Astrocyte (in vitro differentiated cells and primary cell): ENCODE measurements around the gene KDSR. TPM values are rescaled to one million over a fixed set of nuclear protein-coding genes. Genes with fewer than 3 reads are reported as not detected.

Experiments used
- DNase-seq: peaks from one replicate; pipeline ENCODE4 v3.0.0-alpha.2; 2010; ENCODE audit warnings: low read depth
- FAIRE-seq: peaks from 2 replicates; lab custom pipeline; 2011; peaks lifted over from hg19 to GRCh38; lab: Jason Lieb, UNC
- H2AFZ ChIP-seq: 2 replicates; pipeline ENCODE4 v1.6.0; 2012; ENCODE audit warnings: low read depth, low read length, inconsistent platforms
- H3K27ac ChIP-seq: 2 replicates; pipeline ENCODE4 v1.5.1; 2011; ENCODE audit warnings: low read depth, low read length, inconsistent platforms
- H3K27me3 ChIP-seq: 2 replicates; pipeline ENCODE4 v1.6.0; 2011; ENCODE audit warnings: low read length, inconsistent platforms; ENCODE audit not compliant: insufficient read depth
- H3K36me3 ChIP-seq: 2 replicates; pipeline ENCODE4 v1.5.1; 2011; ENCODE audit warnings: low read length, inconsistent platforms; ENCODE audit not compliant: insufficient read depth
- H3K4me1 ChIP-seq: 2 replicates; pipeline ENCODE4 v1.5.1; 2011; ENCODE audit warnings: low read length, inconsistent platforms; ENCODE audit not compliant: insufficient read depth
- H3K4me2 ChIP-seq: 2 replicates; pipeline ENCODE4 v1.6.0; 2012; ENCODE audit warnings: low read length, inconsistent platforms
- H3K4me3 ChIP-seq: 2 replicates; pipeline ENCODE4 v1.5.1; 2011; ENCODE audit warnings: low read depth, mild to moderate bottlenecking, low read length, inconsistent platforms; ENCODE audit not compliant: insufficient read depth
- H3K79me2 ChIP-seq: 2 replicates; pipeline ENCODE4 v1.6.0; 2012; ENCODE audit warnings: mild to moderate bottlenecking, low read length, inconsistent platforms; ENCODE audit not compliant: insufficient read depth
- H3K9ac ChIP-seq: 2 replicates; pipeline ENCODE4 v1.6.0; 2012; ENCODE audit warnings: mild to moderate bottlenecking, low read length, inconsistent platforms
- H3K9me3 ChIP-seq: 2 replicates; pipeline ENCODE4 v1.5.1; 2012; ENCODE audit warnings: low read depth, mild to moderate bottlenecking, low read length, inconsistent platforms; ENCODE audit not compliant: insufficient read depth
- H4K20me1 ChIP-seq: 2 replicates; pipeline ENCODE4 v1.6.0; 2012; ENCODE audit warnings: low read length, inconsistent platforms; ENCODE audit not compliant: insufficient read depth
- H3K27ac Mint-ChIP-seq: one replicate; pipeline ENCODE4 v1.8.0; 2021; ENCODE audit warnings: mild to moderate bottlenecking, mixed read lengths; ENCODE audit not compliant: unreplicated experiment
- H3K27me3 Mint-ChIP-seq: one replicate; pipeline ENCODE4 v1.8.0; 2021; ENCODE audit warnings: low read depth, mixed read lengths; ENCODE audit not compliant: unreplicated experiment
- H3K36me3 Mint-ChIP-seq: one replicate; pipeline ENCODE4 v1.8.0; 2021; ENCODE audit warnings: low read depth, mixed read lengths; ENCODE audit not compliant: unreplicated experiment
- H3K4me1 Mint-ChIP-seq: one replicate; pipeline ENCODE4 v1.8.0; 2021; ENCODE audit warnings: low read depth, mixed read lengths; ENCODE audit not compliant: unreplicated experiment
- H3K4me3 Mint-ChIP-seq: one replicate; pipeline ENCODE4 v1.8.0; 2021; ENCODE audit warnings: mild to moderate bottlenecking, moderate library complexity, mixed read lengths; ENCODE audit not compliant: unreplicated experiment
- H3K9me3 Mint-ChIP-seq: one replicate; pipeline ENCODE4 v1.8.0; 2021; ENCODE audit warnings: mild to moderate bottlenecking, mixed read lengths; ENCODE audit not compliant: unreplicated experiment
- EZH2 ChIP-seq: IDR thresholded peaks from 2 replicates; pipeline ENCODE4 v1.6.1; 2012; ENCODE audit warnings: mild to moderate bottlenecking, low read length, inconsistent platforms; ENCODE audit not compliant: insufficient read depth
- total RNA-seq: library from RNA; stranded (reverse); gene quantifications from 2 replicates; pipeline ENCODE4 v1.2.1, GENCODE V29; 2021
- TF ChIP-seq, protein P1 (sequence below): IDR thresholded peaks from 2 replicates; pipeline ENCODE4 v1.5.1; 2011; ENCODE audit warnings: low read depth, mild to moderate bottlenecking, inconsistent platforms, low read length, moderate library complexity; ENCODE audit not compliant: insufficient read depth

The KDSR gene
- total RNA-seq, 1 donor from 2014 or later, result 43.7 TPM

DNA sequence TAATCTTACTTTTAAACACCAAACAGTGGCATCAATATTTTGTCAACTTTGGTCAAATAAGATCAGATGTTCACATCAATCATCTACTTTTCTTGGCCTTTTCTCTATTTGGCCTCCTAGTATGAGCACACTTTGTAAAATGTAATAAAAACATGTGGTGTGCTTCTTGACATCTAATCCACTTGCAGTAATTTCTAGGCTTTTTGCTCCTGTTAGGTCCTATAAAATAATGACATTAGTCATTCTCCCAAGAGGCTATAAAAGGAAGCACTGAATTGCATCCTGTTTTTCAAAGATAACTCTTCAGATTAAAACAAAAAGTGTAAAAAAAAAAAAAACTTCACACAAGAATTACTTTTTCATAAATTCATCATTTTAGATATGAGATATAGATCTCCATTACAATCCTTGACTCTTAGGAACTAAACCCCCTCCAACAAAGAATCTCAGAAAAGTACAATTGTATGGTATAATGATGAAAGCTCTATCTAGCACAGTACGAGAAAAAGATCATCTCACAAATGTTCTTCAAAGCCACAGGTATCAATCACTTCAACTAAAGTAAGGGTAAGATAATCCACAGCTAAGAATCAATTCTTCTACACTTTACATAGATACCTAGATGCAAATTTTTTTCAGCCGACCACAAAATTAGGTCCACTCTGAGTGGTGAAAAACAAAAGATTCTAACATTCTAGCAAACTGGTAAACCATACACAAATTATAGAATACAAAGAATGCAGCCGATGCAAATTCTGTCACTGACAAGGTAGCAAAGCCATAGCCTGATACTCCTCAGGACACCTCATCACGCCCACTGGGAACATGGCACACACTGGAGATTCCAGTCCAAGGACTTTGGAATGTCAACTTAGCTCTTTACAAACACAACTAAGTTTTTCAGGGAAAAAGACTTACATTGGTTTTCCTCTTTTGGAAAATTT, 50.1 kb downstream of the KDSR start:
- Histone ChIP-seq H3K27ac (no peak overlapping the region), H3K9me3 (no peaks in the 10 kb centered on the region), H3K4me3 (peak overlapping the region; percentile 75), H3K4me2 (peak overlapping the region; percentile 95), H3K79me2 (no peaks in the 10 kb centered on the region), H3K36me3 (no peaks in the 10 kb centered on the region), H2AFZ (no peak overlapping the region), H3K9ac (no peak overlapping the region), H3K4me1 (peaks cover 16% of the 10 kb centered on the region), H3K27me3 (peaks cover 10% of the 10 kb centered on the region), H4K20me1 (no peaks in the 10 kb centered on the region)
- Mint-ChIP-seq H3K4me3 (no peak overlapping the region), H3K9me3 (no peaks in the 10 kb centered on the region), H3K36me3 (peaks cover 3% of the 10 kb centered on the region), H3K27ac (no peak overlapping the region), H3K4me1 (peaks cover 10% of the 10 kb centered on the region), H3K27me3 (peaks cover 21% of the 10 kb centered on the region)
- TF ChIP-seq EZH2, result no peak
- TF ChIP-seq, protein P1, sequence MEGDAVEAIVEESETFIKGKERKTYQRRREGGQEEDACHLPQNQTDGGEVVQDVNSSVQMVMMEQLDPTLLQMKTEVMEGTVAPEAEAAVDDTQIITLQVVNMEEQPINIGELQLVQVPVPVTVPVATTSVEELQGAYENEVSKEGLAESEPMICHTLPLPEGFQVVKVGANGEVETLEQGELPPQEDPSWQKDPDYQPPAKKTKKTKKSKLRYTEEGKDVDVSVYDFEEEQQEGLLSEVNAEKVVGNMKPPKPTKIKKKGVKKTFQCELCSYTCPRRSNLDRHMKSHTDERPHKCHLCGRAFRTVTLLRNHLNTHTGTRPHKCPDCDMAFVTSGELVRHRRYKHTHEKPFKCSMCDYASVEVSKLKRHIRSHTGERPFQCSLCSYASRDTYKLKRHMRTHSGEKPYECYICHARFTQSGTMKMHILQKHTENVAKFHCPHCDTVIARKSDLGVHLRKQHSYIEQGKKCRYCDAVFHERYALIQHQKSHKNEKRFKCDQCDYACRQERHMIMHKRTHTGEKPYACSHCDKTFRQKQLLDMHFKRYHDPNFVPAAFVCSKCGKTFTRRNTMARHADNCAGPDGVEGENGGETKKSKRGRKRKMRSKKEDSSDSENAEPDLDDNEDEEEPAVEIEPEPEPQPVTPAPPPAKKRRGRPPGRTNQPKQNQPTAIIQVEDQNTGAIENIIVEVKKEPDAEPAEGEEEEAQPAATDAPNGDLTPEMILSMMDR, result no peak
- no peak for FAIRE-seq
- no peak for DNase-seq

GRCh38 chr18:63315876-63316275, 51.1 kb downstream of the KDSR start:
- FAIRE-seq (no peak), DNase-seq (peak; percentile 37)
- Mint-ChIP-seq H3K27ac (no peak overlapping the region), H3K36me3 (peaks cover 3% of the 10 kb centered on the region), H3K9me3 (no peaks in the 10 kb centered on the region), H3K27me3 (peaks cover 18% of the 10 kb centered on the region), H3K4me3 (no peak overlapping the region), H3K4me1 (peaks cover 16% of the 10 kb centered on the region)
- Histone ChIP-seq H2AFZ (no peak overlapping the region), H3K79me2 (no peaks in the 10 kb centered on the region), H3K4me2 (no peak overlapping the region), H3K9me3 (no peaks in the 10 kb centered on the region), H3K4me1 (peaks cover 13% of the 10 kb centered on the region), H3K9ac (no peak overlapping the region), H3K4me3 (no peak overlapping the region), H4K20me1 (no peaks in the 10 kb centered on the region), H3K27me3 (peaks cover 10% of the 10 kb centered on the region), H3K36me3 (no peaks in the 10 kb centered on the region), H3K27ac (no peak overlapping the region)
- no peak for TF ChIP-seq EZH2
- TF ChIP-seq, protein P1, result no peak
